DND-41 (cell line): ENCODE results near the gene GNB1L.

Experiments used
- ATAC-seq: fragments of 200-7000 bp; cut with Tn5 transposase; 3 replicates; pipeline ENCODE4 v1.9.1; 2021; ENCODE audit warnings: low read depth; ENCODE audit not compliant: insufficient read depth
- DNase-seq: peaks from one replicate; pipeline ENCODE4 v3.0.0-alpha.2; 2020
- H2AFZ ChIP-seq: 2 replicates; pipeline ENCODE4 v1.6.0; 2012; ENCODE audit warnings: low read depth, low read length
- H3K27ac ChIP-seq: 2 replicates; pipeline ENCODE4 v1.5.1; 2012; ENCODE audit warnings: low read length, inconsistent platforms
- H3K27me3 ChIP-seq: fragments of 200-600 bp; sonication (generic); 2 replicates; pipeline ENCODE4 v1.6.0; 2012; ENCODE audit warnings: low read length, mild to moderate bottlenecking, inconsistent platforms; ENCODE audit not compliant: insufficient read depth, poor library complexity
- H3K36me3 ChIP-seq: 2 replicates; pipeline ENCODE4 v1.5.1; 2012; ENCODE audit warnings: low read length, inconsistent platforms; ENCODE audit not compliant: insufficient read depth
- H3K4me1 ChIP-seq: 2 replicates; pipeline ENCODE4 v1.5.1; 2012; ENCODE audit warnings: mild to moderate bottlenecking, low read length; ENCODE audit not compliant: insufficient read depth
- H3K4me2 ChIP-seq: 2 replicates; pipeline ENCODE4 v1.6.0; 2012; ENCODE audit warnings: mild to moderate bottlenecking, moderate library complexity, low read length, inconsistent platforms; ENCODE audit not compliant: insufficient read depth
- H3K4me3 ChIP-seq, 2 experiments: fragments of 200-600 bp in 1 of 2; shearing (Covaris generic) in 1 of 2; 2 replicates each; pipeline ENCODE4 v1.5.1; 2012 to 2016; ENCODE audit warnings: inconsistent platforms in 2 of 2, low read length in 2 of 2, mild to moderate bottlenecking in 2 of 2, low read depth in 1 of 2, moderate library complexity in 1 of 2
- H3K79me2 ChIP-seq: 2 replicates; pipeline ENCODE4 v1.6.0; 2012; ENCODE audit warnings: low read length, inconsistent platforms; ENCODE audit not compliant: insufficient read depth
- H3K9ac ChIP-seq: 2 replicates; pipeline ENCODE4 v1.6.0; 2012; ENCODE audit warnings: low read depth, mild to moderate bottlenecking, inconsistent platforms, low read length, moderate library complexity
- H3K9me3 ChIP-seq: 2 replicates; pipeline ENCODE4 v1.5.1; 2012; ENCODE audit warnings: low read length, moderate library complexity, mild to moderate bottlenecking, inconsistent platforms; ENCODE audit not compliant: insufficient read depth, severe bottlenecking
- H4K20me1 ChIP-seq: 2 replicates; pipeline ENCODE4 v1.6.0; 2012; ENCODE audit warnings: low read length; ENCODE audit not compliant: insufficient read depth
- CTCF ChIP-seq: IDR thresholded peaks from 2 replicates; pipeline ENCODE4 v1.5.1; 2012; ENCODE audit warnings: borderline replicate concordance, low read length, moderate library complexity, mild to moderate bottlenecking; ENCODE audit not compliant: poor library complexity, severe bottlenecking; ENCODE audit errors: extremely low read depth
- EZH2 ChIP-seq: IDR thresholded peaks from 3 replicates; pipeline ENCODE4 v1.6.1; 2012; ENCODE audit warnings: borderline replicate concordance, low read depth, mild to moderate bottlenecking, moderate library complexity, low read length, inconsistent platforms; ENCODE audit not compliant: severe bottlenecking

Gene GNB1L

GRCh38 chr22:19734837-19735382 is 119.8 kb downstream of the GNB1L start:
- DNase-seq, result no peak
- H3K9me3 ChIP-seq, result no peaks in the 10 kb centered on the region
- no peak for ATAC-seq
- H3K9ac ChIP-seq, result no peak overlapping the region
- H3K79me2 ChIP-seq, result no peaks in the 10 kb centered on the region
- H3K36me3 ChIP-seq, result no peaks in the 10 kb centered on the region
- no peaks in the 10 kb centered on the region for H3K27me3 ChIP-seq
- no peaks in the 10 kb centered on the region for H4K20me1 ChIP-seq
- no peak overlapping the region for H3K27ac ChIP-seq
- H3K4me3 ChIP-seq, result no peak overlapping the region
- H2AFZ ChIP-seq, result no peak overlapping the region
- H3K4me1 ChIP-seq, result peaks cover 13% of the 10 kb centered on the region
- H3K4me2 ChIP-seq, result no peak overlapping the region
- TF ChIP-seq EZH2, result no peak
- no peak for TF ChIP-seq CTCF

GRCh38 chr22:19734163-19734562 is 120.5 kb downstream of the GNB1L start:
- DNase-seq (no peak), ATAC-seq (no peak)
- Histone ChIP-seq H3K27ac (no peak overlapping the region), H2AFZ (no peak overlapping the region), H3K27me3 (no peaks in the 10 kb centered on the region), H3K9me3 (no peaks in the 10 kb centered on the region), H3K79me2 (no peaks in the 10 kb centered on the region), H3K9ac (no peak overlapping the region), H3K4me2 (no peak overlapping the region), H3K36me3 (no peaks in the 10 kb centered on the region), H4K20me1 (no peaks in the 10 kb centered on the region), H3K4me1 (peaks cover 13% of the 10 kb centered on the region), H3K4me3 (no peak overlapping the region)
- no peak for TF ChIP-seq CTCF
- no peak for TF ChIP-seq EZH2

GRCh38 chr22:19733755-19734154 is 120.9 kb downstream of the GNB1L start:
- Histone ChIP-seq H3K27me3 (no peaks in the 10 kb centered on the region), H3K27ac (no peak overlapping the region), H3K9me3 (no peaks in the 10 kb centered on the region), H3K36me3 (no peaks in the 10 kb centered on the region), H3K4me1 (peaks cover 13% of the 10 kb centered on the region), H3K9ac (no peak overlapping the region), H2AFZ (no peak overlapping the region), H3K4me3 (no peak overlapping the region), H3K4me2 (no peak overlapping the region), H4K20me1 (no peaks in the 10 kb centered on the region), H3K79me2 (no peaks in the 10 kb centered on the region)
- TF ChIP-seq CTCF (no peak), EZH2 (no peak)
- DNase-seq (no peak), ATAC-seq (no peak)
